SK-N-SH (cell line): ENCODE measurements around the gene CELSR3.

Experiments used
- CTCF ChIP-seq: fragments of 200-600 bp; sonication (generic); IDR thresholded peaks from 2 replicates; pipeline ENCODE4 v1.6.1; 2017; ENCODE audit warnings: antibody characterized with exemption, mild to moderate bottlenecking, moderate library complexity
- EZH2phosphoT487 ChIP-seq: fragments of 200-600 bp; sonication (generic); IDR thresholded peaks from 2 replicates; pipeline ENCODE4 v1.6.1; 2017; ENCODE audit warnings: low read depth, mixed run types, mild to moderate bottlenecking, antibody characterized with exemption, moderate library complexity, borderline replicate concordance
- FOSL2 ChIP-seq: IDR thresholded peaks from 2 replicates; pipeline ENCODE4 v1.4.0; 2012; ENCODE audit warnings: low read depth, mild to moderate bottlenecking, moderate library complexity, borderline replicate concordance
- GATA2 ChIP-seq: sonication (generic); formaldehyde crosslinking; IDR thresholded peaks from 2 replicates; pipeline ENCODE4 v1.5.0; 2020; ENCODE audit warnings: mild to moderate bottlenecking, missing genetic modification reagents
- IRF3 ChIP-seq: fragments of 150-350 bp; IDR thresholded peaks from 2 replicates; pipeline ENCODE4 v1.6.1; 2016; ENCODE audit warnings: mild to moderate bottlenecking, low read depth, low read length
- NRF1 ChIP-seq: IDR thresholded peaks from 2 replicates; pipeline ENCODE4 v1.6.1; 2012; ENCODE audit warnings: low read depth, mild to moderate bottlenecking, low read length
- POLR2AphosphoS5 ChIP-seq: IDR thresholded peaks from 2 replicates; pipeline ENCODE4 v1.6.1; 2012; ENCODE audit warnings: low read depth, low read length
- REST ChIP-seq: IDR thresholded peaks from 2 replicates; pipeline ENCODE4 v1.6.1; 2012; ENCODE audit warnings: mild to moderate bottlenecking, low read depth, low read length, moderate library complexity
- RFX5 ChIP-seq: IDR thresholded peaks from 2 replicates; pipeline ENCODE4 v1.6.1; 2012; ENCODE audit warnings: mild to moderate bottlenecking, improper control_type of control experiment, low read length
- RXRA ChIP-seq: IDR thresholded peaks from 2 replicates; pipeline ENCODE4 v1.4.0; 2012; ENCODE audit warnings: low read depth, mild to moderate bottlenecking, borderline replicate concordance
- TAF1 ChIP-seq: IDR thresholded peaks from 2 replicates; pipeline ENCODE4 v1.6.1; 2012; ENCODE audit warnings: low read depth, mild to moderate bottlenecking, low read length, moderate library complexity, borderline replicate concordance
- YY1 ChIP-seq: IDR thresholded peaks from 2 replicates; pipeline ENCODE4 v1.4.0; 2012; ENCODE audit warnings: low read depth, mild to moderate bottlenecking

- TF ChIP-seq GATA2 (no peak), EZH2phosphoT487 (no peak), CTCF (no peak), REST (no peak), IRF3 (no peak), NRF1 (no peak), RFX5 (no peak), TAF1 (no peak), POLR2AphosphoS5 (no peak), YY1 (no peak), FOSL2 (peak; percentile 57; the same call in 1 of the 2 replicates), RXRA (no peak)
Observed at GRCh38 chr3:48598323-48599076, 64.2 kb downstream of the CELSR3 start.
